K562 (cell line): ENCODE results near the gene IDI1. TPM values are rescaled to one million over a fixed set of nuclear protein-coding genes. Genes with fewer than 3 reads are reported as not detected.

Experiments
- ATAC-seq: fragments of 200-7000 bp; cut with Tn5 transposase; 3 replicates; pipeline ENCODE4 v1.9.1; 2020; ENCODE audit warnings: moderate library complexity
- BruUV-seq: library from RNA; stranded (reverse); fragments of 400-500 nt; replicated peaks from 2 replicates; lab custom pipeline; 2021; lab: Mats Ljungman, UMichigan
- CTCF ChIA-PET: fragments of 300-600 bp; formaldehyde crosslinking; extraction: SDS; loops from one replicate; lab custom pipeline; 2021; ENCODE audit warnings: low intra/inter-chr PET ratio; lab: Yijun Ruan, JAX
- POLR2A ChIA-PET: fragments of 300-600, 350-650 bp; sonication (Branson Sonifier 250); formaldehyde crosslinking; extraction: SDS; loops from one replicate; lab custom pipeline; 2021; ENCODE audit warnings: antibody characterized with exemption, inconsistent platforms; lab: Yijun Ruan, JAX
- DNase-seq, 4 experiments: peaks; one replicate each; pipeline versions ENCODE4 v3.0.0 to v3.0.0-alpha.2; 2011 to 2018; ENCODE audit warnings: low spot score in 3 of 4, mixed read lengths in 3 of 4; ENCODE audit errors: extremely low read depth in 1 of 4
- FAIRE-seq: peaks from 2 replicates; lab custom pipeline; 2011; peaks lifted over from hg19 to GRCh38; lab: Jason Lieb, UNC
- H2AFZ ChIP-seq: 2 replicates; pipeline ENCODE4 v1.6.0; 2011; ENCODE audit warnings: low read depth, low read length, control low read depth, inconsistent platforms
- H3K27ac ChIP-seq: fragments of 200-600 bp; 3 replicates; pipeline ENCODE4 v1.8.0; 2011; ENCODE audit warnings: low read depth, mild to moderate bottlenecking, control low read depth, inconsistent platforms, low read length, moderate library complexity, mixed read lengths; ENCODE audit errors: extremely low read depth
- H3K27me3 ChIP-seq, 2 experiments: fragments of 300-600 bp in 1 of 2; 2 replicates in 1 of 2; 3 replicates in 1 of 2; pipeline versions ENCODE4 v1.6.0 to v1.8.0; 2011; ENCODE audit warnings: inconsistent platforms in 2 of 2, low read length in 2 of 2, mild to moderate bottlenecking in 1 of 2, mixed read lengths in 1 of 2, moderate library complexity in 1 of 2; ENCODE audit not compliant: control insufficient read depth in 2 of 2, insufficient read depth in 2 of 2
- H3K36me3 ChIP-seq: fragments of 300-600 bp; 3 replicates; pipeline ENCODE4 v1.8.0; 2011; ENCODE audit warnings: mild to moderate bottlenecking, low read length, inconsistent platforms; ENCODE audit not compliant: control insufficient read depth, insufficient read depth
- H3K4me1 ChIP-seq, 2 experiments: fragments of 200-600 bp in 1 of 2; replicated peaks in 1 of 2; 2 replicates in 1 of 2; 3 replicates in 1 of 2; pipeline versions ENCODE4 v1.5.1 to v1.8.0; 2011; ENCODE audit warnings: inconsistent platforms in 2 of 2, low read length in 2 of 2, mild to moderate bottlenecking in 1 of 2, mixed read lengths in 1 of 2, moderate library complexity in 1 of 2; ENCODE audit not compliant: control insufficient read depth in 2 of 2, insufficient read depth in 2 of 2
- H3K4me2 ChIP-seq: 2 replicates; pipeline ENCODE4 v1.6.1; 2011; ENCODE audit warnings: low read length, control low read depth, inconsistent platforms, mixed read lengths; ENCODE audit not compliant: insufficient read depth
- H3K4me3 ChIP-seq: fragments of 200-600 bp; sonication (generic), shearing (Covaris generic); 2 replicates; pipeline ENCODE4 v1.5.1; 2016; ENCODE audit warnings: control low read depth, inconsistent platforms
- H3K79me2 ChIP-seq: fragments of 200-600 bp; 3 replicates; pipeline ENCODE4 v1.8.0; 2011; ENCODE audit warnings: low read length, inconsistent platforms; ENCODE audit not compliant: control insufficient read depth, insufficient read depth
- H3K9ac ChIP-seq, 2 experiments: 2 replicates each; pipeline versions ENCODE4 v1.6.0 to v1.6.1; 2011; ENCODE audit warnings: low read depth in 2 of 2, low read length in 2 of 2, control low read depth in 1 of 2, inconsistent platforms in 1 of 2, mild to moderate bottlenecking in 1 of 2, mixed read lengths in 1 of 2; ENCODE audit not compliant: insufficient read depth in 1 of 2
- H3K9me1 ChIP-seq: one replicate; pipeline ENCODE4 v1.6.0; 2011; ENCODE audit warnings: inconsistent platforms, mild to moderate bottlenecking, low read length, moderate library complexity; ENCODE audit not compliant: control insufficient read depth, insufficient read depth
- H3K9me3 ChIP-seq: replicated peaks from 2 replicates; pipeline ENCODE4 v1.5.1; 2011; ENCODE audit warnings: low read depth, low read length, inconsistent platforms; ENCODE audit not compliant: control insufficient read depth, insufficient read depth
- H4K20me1 ChIP-seq: replicated peaks from 2 replicates; pipeline ENCODE4 v1.6.1; 2011; ENCODE audit warnings: low read length, inconsistent platforms, mixed read lengths; ENCODE audit not compliant: control insufficient read depth, insufficient read depth
- ATF1 ChIP-seq, 2 experiments: fragments of 450-650 bp in 1 of 2; IDR thresholded peaks; 2 replicates each; pipeline ENCODE4 v1.6.1; 2016; ENCODE audit warnings: missing compliant biosample characterization in 1 of 2, missing genetic modification characterization in 1 of 2
- NFIC ChIP-seq: fragments of 450-650 bp; IDR thresholded peaks from 2 replicates; pipeline ENCODE4 v1.6.1; 2017; ENCODE audit warnings: mild to moderate bottlenecking, inconsistent platforms
- NONO ChIP-seq, 2 experiments: fragments of 200-400 bp in 1 of 2; fragments of 450-650 bp in 1 of 2; formaldehyde crosslinking in 1 of 2; IDR thresholded peaks; 2 replicates each; pipeline ENCODE4 v1.6.1; 2017; ENCODE audit warnings: low read depth in 2 of 2, mild to moderate bottlenecking in 2 of 2, moderate library complexity in 2 of 2, low read length in 1 of 2
- PURB ChIP-seq: sonication (generic); formaldehyde crosslinking; IDR thresholded peaks from 2 replicates; pipeline ENCODE4 v1.9.0; 2021; ENCODE audit warnings: low read depth, mild to moderate bottlenecking, missing genetic modification reagents
- RBM34 ChIP-seq: fragments of 200-400 bp; formaldehyde crosslinking; IDR thresholded peaks from 2 replicates; pipeline ENCODE4 v1.6.1; 2018; ENCODE audit warnings: low read length, borderline replicate concordance; ENCODE audit not compliant: insufficient read depth
- ZNF23 ChIP-seq: fragments of 250-450 bp; sonication (Bioruptor Pico); IDR thresholded peaks from 2 replicates; pipeline ENCODE4 v1.4.0; 2020; ENCODE audit warnings: mild to moderate bottlenecking
- ZNF778 ChIP-seq: fragments of 450-650 bp; formaldehyde crosslinking; IDR thresholded peaks from 2 replicates; pipeline ENCODE4 v1.4.0; 2020; ENCODE audit warnings: mild to moderate bottlenecking, moderate library complexity
- WGBS: fragments of 100-300 bp; shearing (Covaris generic); methylation state at CpG from one replicate; pipeline ENCODE4 v1.1.6; 2016; ENCODE audit warnings: low coverage, mixed read lengths; ENCODE audit not compliant: insufficient coverage; ENCODE audit errors: missing lambda C conversion rate; 5-methylcytosine and 5-hydroxymethylcytosine counted together
- in situ Hi-C: fragments of 300-500 bp; cut with MboI; formaldehyde crosslinking; loops from 4 replicates; pipeline ENCODE4 v1.15.0; 2018; ENCODE audit warnings: inconsistent platforms, mixed read lengths
- intact Hi-C: fragments of 100-400 bp; cut with micrococcal nuclease; formaldehyde crosslinking; loops from 2 replicates; pipeline ENCODE4 v1.14.2; 2022
- polyA plus RNA-seq, 8 experiments: library from polyadenylated mRNA; depleted of rRNA in 4 of 8; stranded (reverse) in 5 of 8; unstranded in 3 of 8; fragments of >200 nt; fragmentation: Nextera tagmentation in 2 of 8; fragmentation: Illumina TruSeq in 1 of 8; extraction: Ambion mirVana in 2 of 8; extraction: Trizol in 1 of 8; gene quantifications; 2 replicates each; pipeline versions ENCODE4 v1.2.1 to v1.2.3, GENCODE V29; 2011 to 2014; ENCODE audit warnings: inconsistent platforms in 1 of 8, missing spikeins in 1 of 8
- total RNA-seq, 7 experiments: library from RNA; depleted of rRNA in 6 of 7; stranded (reverse); fragments of >200 nt in 6 of 7; fragmentation: Illumina TruSeq in 2 of 7; extraction: Trizol in 2 of 7; gene quantifications; 2 replicates each; pipeline versions ENCODE4 v1.2.1 to v1.2.3, GENCODE V29; 2011 to 2021; ENCODE audit warnings: low replicate concordance in 1 of 7

Gene IDI1
- total and polyA plus RNA-seq, 9 of the 15 experiments (the other 6 are each of a cell fraction or from before 2014, with no cell fraction given): 70.0 to 265 (median 119) TPM

DNA sequence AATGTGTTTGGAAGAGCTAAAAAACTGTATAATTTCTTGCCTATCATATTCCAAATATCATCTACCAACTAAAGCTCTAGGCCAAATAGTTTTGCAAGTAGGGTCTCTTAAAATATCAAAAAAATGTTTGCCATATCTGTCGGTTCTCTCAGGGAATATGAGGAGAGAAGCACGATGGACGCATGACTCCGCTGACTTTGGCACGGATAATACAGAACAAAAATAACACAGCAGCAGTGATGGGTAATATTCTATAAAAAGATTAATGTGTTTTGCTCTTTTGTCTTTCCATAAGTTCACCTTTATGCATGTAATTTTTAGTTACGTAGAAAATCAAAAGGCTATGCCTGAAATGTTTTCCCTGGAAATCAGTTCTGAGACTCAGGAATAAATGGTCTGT, 22.3 kb downstream of the IDI1 start (continued):
- no peak for TF ChIP-seq NONO (IDR thresholded peaks at IDR 0.05; ENCODE audit: low read depth in 2 of 2, low read length in 1 of 2)
- TF ChIP-seq PURB (CRISPR knock-in tag): no peak

- no peak for DNase-seq
- ChIA-PET CTCF (no interaction called here), POLR2A (interaction anchor here (0.8 to 2.1 kb wide), 4 partner anchors 9 to 114 kb away, joined by 3 to 8 read pairs (median 4); no protein-coding TSS in a partner anchor)
- in situ Hi-C loops (no loop called here), intact Hi-C loops (no loop called here)
- FAIRE-seq: no peak
- H3K9me3 ChIP-seq: no peaks in the 10 kb centered on the region
- no TSS peak for BruUV-seq
- no peaks in the 10 kb centered on the region for H3K9me1 ChIP-seq
- whole genome bisulfite sequencing: 31% methylated on average over 1 of the region's 1 CpG
- H3K4me1 ChIP-seq: peaks cover 6 to 8% of the 10 kb centered on the region in 2 experiments; a peak in 3 of 5 replicates
- H4K20me1 ChIP-seq: no peaks in the 10 kb centered on the region
- H3K4me3 ChIP-seq: no peak within 1 kb of the TSS
- TF ChIP-seq RBM34: no peak
- TF ChIP-seq ZNF778 (CRISPR knock-in tag): no peak
- TF ChIP-seq ATF1 (CRISPR knock-in tag; IDR thresholded peaks at IDR 0.05): no peak
- no peak for TF ChIP-seq ATF1 (tag; IDR thresholded peaks at IDR 0.05)
- TF ChIP-seq NFIC: no peak
- TF ChIP-seq ZNF23 (CRISPR knock-in tag): no peak
- H3K36me3 ChIP-seq: no peaks in the 10 kb centered on the region
- H3K27me3 ChIP-seq: no peaks in the 10 kb centered on the region
- no peak within 1 kb of the TSS for H2AFZ ChIP-seq
- H3K79me2 ChIP-seq: no peaks in the 10 kb centered on the region
- H3K27ac ChIP-seq: no peak within 1 kb of the TSS
- ATAC-seq: no peak
- no peak within 1 kb of the TSS for H3K4me2 ChIP-seq
- H3K9ac ChIP-seq: no peak within 1 kb of the TSS
These were observed 23.2 kb downstream of the IDI1 start, which contains the start of gene IDI2 for GRCh38 chr10:1025683-1026082. Gene IDI2 (minus strand): TSS chr10:1025859. CDS start chr10:1024723, 1,136 bp downstream.
